GM21423 (cell line): Measurements from ENCODE around the gene DIO3.

Experiments
- ATAC-seq: cut with Tn5 transposase; IDR thresholded peaks from one replicate; pipeline ENCODE4 v1.9.1; 2021; ENCODE audit warnings: mild to moderate bottlenecking, moderate library complexity; ENCODE audit not compliant: unreplicated experiment

The DIO3 gene

DNA sequence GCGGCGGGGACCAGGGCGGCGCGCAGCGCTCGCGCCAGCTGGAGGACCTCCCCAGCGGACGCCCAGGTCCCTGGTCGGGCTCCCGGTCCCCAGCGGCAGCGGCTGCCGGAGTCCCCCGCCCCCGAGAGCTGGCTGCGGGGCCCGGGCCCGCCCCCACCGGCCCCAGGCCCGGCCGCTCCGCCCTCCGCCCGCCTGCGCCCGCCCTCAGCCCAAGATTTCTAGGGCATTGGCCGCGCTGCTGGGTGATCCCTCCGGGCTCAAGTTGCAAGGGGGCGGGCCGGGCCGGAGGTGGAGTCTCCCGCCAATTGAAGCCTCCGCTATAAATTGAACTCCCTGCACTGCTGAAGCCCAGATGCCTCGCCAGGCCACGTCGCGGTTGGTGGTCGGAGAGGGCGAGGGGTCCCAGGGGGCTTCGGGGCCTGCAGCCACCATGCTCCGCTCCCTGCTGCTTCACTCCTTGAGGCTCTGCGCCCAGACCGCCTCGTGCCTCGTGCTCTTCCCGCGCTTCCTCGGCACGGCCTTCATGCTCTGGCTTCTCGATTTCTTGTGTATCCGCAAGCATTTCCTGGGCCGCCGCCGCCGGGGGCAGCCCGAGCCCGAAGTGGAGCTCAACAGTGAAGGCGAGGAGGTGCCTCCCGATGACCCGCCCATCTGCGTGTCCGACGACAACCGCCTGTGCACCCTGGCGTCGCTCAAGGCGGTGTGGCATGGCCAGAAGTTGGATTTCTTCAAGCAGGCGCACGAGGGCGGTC, at the start of gene DIO3:
TSS of gene DIO3 (plus strand) at position 351 of the 752 bp plus-strand sequence.
- no peak for ATAC-seq

DNA sequence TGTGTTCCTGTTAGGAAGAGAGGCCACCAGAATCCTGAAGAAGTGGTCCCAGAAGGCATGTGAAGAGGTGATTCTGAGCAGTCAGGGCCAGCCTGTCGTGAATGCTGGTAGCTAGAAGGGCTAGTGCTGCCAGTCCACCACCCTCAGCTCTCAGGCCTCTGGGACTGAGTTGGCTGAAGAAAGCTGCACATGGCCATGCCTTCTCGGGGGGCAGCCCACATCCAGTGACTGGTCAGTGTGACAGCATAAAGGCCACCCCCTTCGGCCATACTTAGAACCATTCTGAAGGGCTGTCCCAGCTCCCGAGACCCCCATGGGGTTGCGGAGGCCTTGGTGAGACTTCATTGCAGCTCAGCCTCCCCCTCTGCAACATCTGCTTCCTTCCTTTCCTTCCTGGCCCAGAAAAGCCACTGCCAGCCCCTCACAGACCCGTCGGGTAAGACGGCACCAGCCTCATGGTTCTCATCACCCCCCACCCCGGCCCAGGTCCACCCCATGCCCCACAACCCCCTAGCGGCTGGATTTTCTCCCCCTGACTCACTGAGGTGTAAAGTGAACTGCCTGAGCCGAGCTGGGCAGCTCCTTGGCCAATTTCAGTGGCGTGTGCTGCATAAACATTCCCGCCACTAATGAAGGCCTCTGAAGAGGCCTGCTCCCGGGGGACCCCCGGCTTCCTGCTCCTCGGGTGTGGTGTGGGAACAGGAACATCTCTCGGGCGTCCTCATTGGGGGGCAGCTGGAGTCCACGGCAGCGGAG, 49.5 kb upstream of the DIO3 start:
- ATAC-seq = no peak

DNA sequence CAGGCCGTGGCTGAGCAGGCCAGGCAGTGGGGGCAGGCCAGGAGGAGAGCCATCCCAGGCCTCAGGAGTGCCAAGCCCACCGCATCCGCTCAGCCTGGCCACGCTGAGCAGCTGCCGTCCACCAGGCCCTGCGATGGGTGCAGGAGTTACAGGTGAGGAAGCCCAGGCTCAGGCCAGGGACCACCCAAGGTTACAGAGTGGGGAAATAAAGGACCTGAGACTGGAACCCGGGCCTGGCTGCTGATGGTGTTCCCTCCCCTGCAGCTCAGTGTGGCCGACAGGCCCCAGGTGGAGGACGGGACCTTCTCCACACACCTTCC, 49.0 kb upstream of the DIO3 start:
- ATAC-seq = no peak

DNA sequence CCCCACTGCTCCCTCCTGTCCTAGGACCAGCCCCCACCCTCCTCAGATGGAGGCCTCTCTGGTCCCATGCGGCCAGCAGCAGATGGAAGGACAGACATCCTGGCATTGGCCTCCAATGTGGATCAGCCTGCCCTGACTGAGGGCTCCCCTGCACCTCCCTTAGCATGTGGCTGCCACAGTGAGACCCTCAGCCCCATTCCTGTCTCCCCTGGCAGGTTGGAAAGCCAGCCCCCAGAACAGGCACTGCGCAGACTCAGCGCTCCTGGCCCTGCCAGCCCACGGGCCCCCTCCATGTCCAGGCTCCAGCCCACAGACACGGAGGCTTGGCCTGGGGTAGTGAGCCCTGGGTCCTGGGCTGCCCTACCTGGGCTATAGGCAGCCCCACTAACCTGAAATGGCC, 47.2 kb upstream of the DIO3 start:
- no peak for ATAC-seq

DNA sequence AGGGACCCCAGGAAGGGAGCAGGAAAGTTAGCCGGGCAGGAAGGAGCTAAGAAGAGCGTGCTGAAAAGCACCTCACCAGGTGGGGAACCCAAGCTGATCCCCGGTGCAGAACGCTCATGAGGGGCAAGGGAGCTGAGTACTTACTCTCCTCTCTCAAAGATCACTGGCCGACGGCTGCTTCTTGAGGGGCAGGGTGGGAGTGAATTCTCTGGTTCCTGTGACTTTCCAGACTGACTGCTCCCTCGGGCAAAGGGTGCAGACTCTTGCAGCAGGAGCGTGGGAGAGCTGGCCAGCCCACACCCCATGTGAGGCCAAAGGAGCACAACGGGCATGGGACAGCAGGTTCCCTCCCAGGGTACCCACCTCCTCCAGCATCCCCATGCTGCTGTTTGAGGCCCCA, 44.9 kb upstream of the DIO3 start:
- no peak for ATAC-seq

DNA sequence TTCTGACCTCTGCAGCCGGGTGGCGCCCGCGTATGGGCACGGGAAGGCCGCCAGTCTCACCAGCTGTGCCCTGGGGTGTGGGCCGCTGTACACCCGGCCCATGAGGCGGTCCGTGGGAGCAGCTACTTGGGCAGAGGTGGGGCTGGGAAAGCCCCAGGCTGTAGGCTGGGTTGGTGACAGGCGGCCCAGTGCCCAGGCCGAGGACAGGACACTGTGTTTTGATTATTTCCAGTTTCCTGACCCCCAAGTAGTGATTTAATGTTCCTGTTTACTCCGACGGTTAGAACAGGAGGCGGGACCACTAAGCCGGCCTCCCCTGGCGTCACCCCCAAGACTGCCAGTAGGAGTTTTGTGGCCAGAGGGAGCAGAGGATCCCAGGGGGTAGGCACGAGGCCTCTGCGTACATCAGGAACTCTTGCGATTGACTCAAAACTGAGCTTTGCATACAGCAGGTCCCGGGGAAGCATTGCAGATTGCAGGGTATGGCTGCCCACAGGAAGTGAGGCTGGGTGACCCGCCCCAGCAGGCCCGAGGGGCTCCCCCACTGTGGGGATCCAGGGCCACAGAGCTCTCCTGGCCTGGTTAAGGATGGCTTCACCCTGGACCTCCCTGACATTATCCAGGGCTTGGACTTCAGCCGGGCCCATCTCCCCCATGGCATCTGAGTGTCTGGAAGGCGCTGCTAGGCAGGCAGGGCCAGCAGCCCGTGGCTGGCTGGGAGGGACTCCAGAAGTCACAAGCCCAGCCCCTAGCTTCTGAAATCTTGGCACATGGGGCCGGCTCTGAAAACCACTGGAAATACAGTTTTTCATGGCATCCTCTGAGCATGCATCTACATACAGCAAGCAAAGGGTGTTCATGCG, 42.5 kb upstream of the DIO3 start:
- no peak for ATAC-seq

DNA sequence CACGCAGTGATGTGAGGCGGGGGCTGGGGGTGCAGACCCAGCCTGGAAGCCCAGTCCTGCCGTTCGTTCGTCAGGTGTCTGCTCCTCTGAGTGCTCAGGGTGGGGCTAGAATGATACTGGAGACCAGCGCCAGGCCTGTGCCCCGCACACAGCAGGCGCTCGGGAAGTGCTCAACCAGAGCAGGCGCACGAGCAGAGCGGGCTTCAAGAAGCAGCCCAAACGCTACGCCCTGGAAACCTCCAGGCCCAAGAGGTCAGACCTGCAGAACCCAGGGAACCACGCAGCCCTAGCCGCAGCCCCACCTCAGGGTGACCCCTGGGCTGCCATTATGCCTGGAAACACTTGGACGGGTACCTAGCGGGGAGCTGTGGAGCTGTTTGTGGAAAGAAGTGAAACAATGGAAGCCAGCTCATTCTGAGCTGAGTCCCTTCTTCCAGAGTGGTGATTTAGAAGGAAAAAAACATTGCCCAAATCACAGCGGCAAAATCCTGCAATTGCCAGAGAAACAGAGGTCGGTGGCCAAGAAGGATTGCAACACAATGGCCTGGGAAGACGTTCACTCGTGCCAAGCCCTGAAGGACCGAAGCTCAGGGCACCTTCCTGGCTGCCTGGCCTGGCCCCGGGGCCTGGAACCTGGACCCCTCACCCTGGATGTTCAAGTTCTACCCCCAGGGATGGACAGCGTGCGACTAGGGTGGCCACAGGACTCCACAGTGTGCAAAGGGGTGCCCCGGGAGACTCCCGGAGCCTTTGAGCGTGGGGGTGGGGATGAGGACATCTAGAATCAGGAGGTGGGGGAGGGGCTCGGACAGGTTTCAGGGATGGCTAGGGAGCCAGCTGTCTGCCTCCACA, 40.4 kb upstream of the DIO3 start:
- ATAC-seq = no peak

DNA sequence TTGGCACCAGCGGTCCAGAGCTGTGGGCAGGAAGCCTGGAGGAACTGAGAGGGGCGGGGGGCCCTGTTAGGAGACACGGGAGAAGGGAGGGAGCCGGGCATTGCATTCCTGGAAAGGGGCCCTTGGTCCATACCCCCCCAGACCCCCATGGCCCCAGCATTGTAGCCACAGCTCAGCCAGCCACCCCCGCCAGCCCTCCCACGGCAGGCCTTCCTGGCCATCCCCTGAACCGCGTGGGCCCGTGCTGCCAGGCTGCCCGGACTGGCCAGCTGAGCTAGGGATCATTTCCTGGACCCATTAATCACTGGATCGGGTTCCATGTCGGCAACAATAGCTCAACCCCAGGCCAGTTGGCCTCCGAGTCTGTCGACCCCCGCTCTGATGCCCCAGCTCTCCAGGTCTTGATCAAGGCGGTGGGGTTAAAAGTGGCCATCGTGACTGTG, 39.8 kb upstream of the DIO3 start:
- ATAC-seq = no peak

DNA sequence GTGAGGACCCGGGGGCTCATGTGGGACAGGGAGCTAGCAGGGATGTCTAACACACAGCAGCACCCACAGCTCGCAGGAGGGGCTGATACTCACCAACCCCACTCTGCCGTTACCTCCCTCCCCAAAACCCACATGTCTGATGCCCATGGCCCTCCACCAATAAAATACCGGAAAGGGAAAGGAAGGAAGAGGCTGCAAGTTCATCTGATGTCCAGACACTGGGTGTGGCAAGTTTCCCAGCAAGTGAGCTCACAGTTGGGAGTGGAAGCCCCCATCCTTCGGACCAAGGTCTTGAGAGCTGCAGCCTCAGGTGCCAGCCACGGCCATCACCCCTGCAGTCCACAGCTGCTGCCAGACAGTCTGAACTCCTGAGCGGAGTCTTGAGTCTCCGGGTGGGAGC, 39.3 kb upstream of the DIO3 start:
- no peak for ATAC-seq

DNA sequence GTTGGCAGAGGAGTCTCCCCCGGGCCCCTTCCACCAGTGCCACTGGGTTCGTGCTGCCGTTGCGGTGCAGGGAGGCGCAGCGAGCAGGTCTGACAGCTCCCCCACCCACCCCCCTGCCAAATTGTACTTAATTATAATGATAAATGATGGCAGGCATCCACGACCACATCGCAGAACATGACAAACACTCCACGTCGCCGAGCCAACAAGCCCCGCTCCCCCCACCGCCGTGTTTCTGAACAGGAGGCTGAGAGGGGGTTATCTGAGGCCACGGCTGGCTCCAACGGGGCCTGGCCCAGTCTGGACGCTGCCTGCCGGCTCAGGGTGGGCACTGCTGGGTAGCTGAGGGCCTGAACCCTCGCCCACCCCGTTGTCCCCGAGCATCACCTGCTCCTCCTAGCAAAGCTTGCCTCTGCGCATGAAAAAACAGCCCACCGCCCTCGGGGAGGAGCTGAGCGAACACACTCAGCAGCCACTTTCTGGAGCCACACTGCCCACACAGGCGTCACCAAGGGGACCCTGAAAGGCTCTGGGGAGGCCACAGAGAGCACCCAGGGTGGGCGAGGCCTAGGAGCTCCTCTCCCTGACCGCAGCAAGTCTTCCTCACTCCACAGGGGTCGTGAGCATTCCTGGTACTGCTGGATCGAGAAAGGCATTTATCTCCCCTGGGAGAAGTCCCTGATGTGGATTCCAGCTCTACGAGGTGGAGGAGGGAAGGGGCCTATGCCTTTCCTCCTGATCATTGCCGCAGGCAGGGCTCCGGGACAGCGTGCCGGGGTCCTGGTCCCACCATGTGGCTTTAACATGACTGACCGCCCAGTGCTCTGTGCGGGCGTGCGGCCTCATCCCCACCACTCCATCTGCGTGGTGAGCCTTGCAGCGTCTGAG, 35.4 kb upstream of the DIO3 start:
- no peak for ATAC-seq

DNA sequence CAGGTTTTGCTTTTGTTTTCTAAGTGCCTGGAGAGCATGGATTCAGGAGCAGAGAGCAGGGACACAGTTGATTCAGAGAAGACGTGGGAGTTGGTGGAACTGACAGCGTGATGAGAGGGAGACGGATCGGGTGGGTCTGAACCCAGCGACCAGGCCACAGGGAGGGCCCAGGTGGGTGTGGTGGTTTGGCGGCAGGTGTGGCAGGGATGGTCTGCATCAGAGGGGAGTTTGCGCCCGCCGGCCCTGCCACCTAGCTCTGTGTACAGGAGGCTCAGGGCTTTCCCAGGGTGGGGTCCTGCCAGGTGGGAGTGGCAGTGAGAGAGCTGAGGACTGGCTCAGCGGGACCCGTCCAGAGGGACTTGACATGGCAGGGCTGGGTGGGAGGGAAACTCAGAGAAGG, 33.3 kb upstream of the DIO3 start:
- no peak for ATAC-seq

DNA sequence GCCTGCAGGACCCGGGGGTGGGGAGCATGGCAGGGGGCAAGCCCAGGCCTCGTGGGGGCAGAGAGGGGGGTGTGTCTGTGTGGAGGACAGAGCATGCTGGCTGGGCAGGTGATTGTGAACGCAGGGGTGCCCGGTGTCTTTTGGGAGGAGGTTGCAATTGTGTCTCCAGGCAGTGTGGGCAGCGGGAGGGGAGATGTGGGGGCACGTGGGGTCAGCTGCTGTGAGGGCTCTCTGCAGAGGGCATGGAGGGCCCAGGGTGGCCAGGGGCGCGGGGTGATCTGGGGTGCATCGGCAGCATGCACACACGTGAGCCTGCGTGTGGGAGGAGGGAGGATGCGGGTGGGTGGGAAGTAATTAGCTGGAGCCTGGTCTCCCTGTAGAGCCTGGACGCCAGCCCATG, 32.2 kb upstream of the DIO3 start:
- no peak for ATAC-seq

DNA sequence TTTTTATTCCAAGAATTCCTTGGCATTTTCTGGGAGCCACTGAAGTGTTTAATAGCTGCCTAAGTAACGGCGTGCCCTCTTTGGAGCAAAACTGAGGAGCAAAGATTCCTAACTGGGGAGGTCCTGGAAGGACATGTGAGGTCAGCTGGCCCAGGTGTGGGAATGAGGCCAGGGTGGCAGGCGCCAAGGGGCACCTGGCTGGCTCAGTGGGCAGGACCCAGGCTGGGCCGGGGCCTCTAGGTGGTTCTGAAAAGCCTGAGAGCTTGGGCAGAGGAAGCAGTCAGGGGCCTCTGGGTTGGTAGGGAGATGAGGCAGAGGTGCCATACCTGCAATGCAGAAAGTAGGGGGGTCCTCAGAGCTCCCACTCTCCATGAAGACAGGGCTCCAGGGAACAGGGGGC, 27.1 kb upstream of the DIO3 start:
- no peak for ATAC-seq

DNA sequence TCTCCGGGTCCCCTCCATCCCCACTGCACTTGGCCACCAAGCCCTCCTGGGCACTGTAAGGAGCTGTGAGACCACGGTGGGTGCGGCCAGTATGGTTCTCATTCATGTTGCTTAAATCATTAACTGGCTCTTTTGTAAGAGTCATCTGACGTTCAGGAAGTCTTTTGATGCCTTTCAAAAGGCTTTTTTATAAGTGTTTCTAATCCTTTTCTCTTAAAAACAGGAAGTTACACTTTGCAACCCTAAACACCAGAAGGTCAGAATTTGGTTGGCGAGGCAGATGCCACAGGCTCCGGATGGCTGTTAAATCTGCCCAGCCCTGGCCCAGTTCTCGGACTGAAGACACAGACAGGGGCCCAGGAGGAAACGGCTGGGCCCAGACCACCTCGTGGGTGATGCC, 26.1 kb upstream of the DIO3 start:
- ATAC-seq = peak; percentile 57

DNA sequence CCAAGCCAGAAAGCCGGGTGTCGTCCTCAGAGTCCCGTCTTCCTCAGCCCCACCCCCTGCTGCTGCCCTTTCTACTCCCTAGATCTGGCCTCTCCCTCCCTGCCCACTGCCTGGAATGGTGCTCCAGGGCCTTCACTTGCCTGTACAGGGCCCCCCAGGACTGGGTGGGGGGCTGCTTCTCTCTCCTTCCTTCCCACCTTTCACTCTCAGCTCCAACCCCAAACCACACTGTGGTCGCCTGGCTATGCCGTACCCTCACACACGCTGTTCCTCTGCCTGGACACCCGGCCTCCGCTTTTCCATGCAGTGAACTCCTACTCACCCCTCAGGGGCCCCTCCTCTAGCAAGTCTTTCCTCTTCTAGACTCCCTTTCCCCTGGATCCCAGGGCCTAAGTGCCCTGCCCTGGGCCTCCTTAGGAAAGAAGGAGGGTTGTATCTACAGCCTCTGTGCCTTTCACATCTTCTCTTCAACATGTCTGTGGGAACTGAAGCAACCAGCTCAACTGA, 25.5 kb upstream of the DIO3 start:
- no peak for ATAC-seq

DNA sequence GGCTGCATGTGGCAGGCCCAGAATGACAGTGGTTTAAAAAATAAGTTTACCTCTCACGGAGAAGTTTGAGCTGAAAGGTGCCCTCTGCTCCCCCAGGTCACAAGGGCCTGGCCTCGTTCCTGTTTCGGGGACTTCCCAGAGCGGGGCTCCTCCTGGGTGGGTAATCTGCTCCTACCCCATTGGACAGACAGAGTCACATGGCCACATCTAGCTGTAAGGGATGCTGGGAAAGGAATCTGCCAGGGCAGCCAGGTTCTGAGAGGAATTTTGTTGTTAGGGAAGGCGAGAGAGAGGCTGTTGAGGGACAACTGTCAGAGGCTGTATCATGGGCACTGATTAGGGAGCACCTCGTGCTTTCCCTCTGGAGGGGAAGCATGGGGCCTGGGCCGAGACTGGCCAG, 24.0 kb upstream of the DIO3 start:
- ATAC-seq = no peak

DNA sequence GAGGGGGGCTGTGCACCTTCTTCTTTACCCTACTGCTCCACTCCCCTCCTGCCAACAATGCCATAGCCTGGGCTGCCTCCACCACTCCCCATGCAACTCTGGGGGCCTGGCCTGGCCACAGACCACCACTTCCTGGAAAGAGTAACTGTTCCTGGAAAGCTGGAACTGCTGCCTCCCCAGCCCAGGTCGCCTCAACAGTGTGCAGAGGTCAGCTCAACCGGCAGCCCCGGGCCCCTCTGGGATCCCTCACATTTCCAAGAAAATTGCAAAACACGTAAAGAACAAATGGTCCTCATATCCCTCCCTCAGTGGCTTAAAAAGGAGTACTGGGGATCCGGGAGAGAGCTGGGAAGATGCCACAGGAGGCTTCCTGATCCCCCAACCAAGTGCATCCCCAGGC, 22.4 kb upstream of the DIO3 start:
- no peak for ATAC-seq

DNA sequence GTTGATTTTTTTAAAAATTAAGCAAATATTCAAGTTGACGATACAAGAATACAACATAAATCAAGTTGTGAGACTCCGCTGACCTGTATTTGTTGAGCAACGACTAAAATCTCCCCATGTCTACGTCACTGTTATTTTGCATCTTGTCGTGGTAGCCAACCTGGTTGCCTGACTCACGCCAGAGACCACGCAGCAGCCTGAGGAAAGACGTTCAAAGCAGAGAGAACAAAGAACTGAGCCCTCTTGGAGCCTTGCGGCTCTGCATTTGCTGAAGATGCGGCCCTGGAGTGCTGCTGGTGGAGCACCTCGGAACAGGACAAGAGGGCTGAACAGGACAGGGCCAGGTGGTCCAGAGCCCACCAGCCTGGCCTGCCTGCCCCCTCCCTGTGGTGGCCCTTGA, 21.4 kb upstream of the DIO3 start:
- ATAC-seq = no peak
